ENCODE data around the gene PBRM1.
"Not testable (repeated sequence)": the region's sequence is repeated elsewhere in the genome, so short reads cannot be mapped to it uniquely, and the experiment has no call there.

The PBRM1 gene

GRCh38 chr3:52527039-52527731 is 158.5 kb downstream of the PBRM1 start:
- peaks cover 76% of the 10 kb centered on the region for H3K36me3 ChIP-seq
- no peak for TF ChIP-seq CTCF (IDR thresholded peaks at IDR 0.05; ENCODE audit: low read depth, low read length)
- H3K4me3 ChIP-seq (ENCODE audit: low read depth, low read length), result no peak overlapping the region
- H3K27ac ChIP-seq, result no peak overlapping the region
- H3K27me3 ChIP-seq (ENCODE audit: insufficient read depth, low read depth, severe bottlenecking), result no peaks in the 10 kb centered on the region
- DNase-seq, result no peak
- H3K9me3 ChIP-seq (ENCODE audit: severe bottlenecking), result no peaks in the 10 kb centered on the region

- H3K36me3 ChIP-seq, result peaks cover 71% of the 10 kb centered on the region
- not testable (repeated sequence) for H3K9me3 ChIP-seq (ENCODE audit: severe bottlenecking); DNase-seq; H3K27ac ChIP-seq; H3K4me3 ChIP-seq (ENCODE audit: low read depth, low read length); H3K27me3 ChIP-seq (ENCODE audit: insufficient read depth, low read depth, severe bottlenecking)
Observed at GRCh38 chr3:52526671-52527038, 159.1 kb downstream of the PBRM1 start.

GRCh38 chr3:52525680-52526561 is 159.8 kb downstream of the PBRM1 start:
- no peak for TF ChIP-seq CTCF (IDR thresholded peaks at IDR 0.05; ENCODE audit: low read depth, low read length)
- Histone ChIP-seq H3K27me3 (ENCODE audit: insufficient read depth, low read depth, severe bottlenecking) (no peaks in the 10 kb centered on the region), H3K4me3 (ENCODE audit: low read depth, low read length) (no peak overlapping the region), H3K27ac (no peak overlapping the region), H3K36me3 (peaks cover 68% of the 10 kb centered on the region), H3K9me3 (ENCODE audit: severe bottlenecking) (no peaks in the 10 kb centered on the region)
- peak; percentile 73 for DNase-seq

DNA sequence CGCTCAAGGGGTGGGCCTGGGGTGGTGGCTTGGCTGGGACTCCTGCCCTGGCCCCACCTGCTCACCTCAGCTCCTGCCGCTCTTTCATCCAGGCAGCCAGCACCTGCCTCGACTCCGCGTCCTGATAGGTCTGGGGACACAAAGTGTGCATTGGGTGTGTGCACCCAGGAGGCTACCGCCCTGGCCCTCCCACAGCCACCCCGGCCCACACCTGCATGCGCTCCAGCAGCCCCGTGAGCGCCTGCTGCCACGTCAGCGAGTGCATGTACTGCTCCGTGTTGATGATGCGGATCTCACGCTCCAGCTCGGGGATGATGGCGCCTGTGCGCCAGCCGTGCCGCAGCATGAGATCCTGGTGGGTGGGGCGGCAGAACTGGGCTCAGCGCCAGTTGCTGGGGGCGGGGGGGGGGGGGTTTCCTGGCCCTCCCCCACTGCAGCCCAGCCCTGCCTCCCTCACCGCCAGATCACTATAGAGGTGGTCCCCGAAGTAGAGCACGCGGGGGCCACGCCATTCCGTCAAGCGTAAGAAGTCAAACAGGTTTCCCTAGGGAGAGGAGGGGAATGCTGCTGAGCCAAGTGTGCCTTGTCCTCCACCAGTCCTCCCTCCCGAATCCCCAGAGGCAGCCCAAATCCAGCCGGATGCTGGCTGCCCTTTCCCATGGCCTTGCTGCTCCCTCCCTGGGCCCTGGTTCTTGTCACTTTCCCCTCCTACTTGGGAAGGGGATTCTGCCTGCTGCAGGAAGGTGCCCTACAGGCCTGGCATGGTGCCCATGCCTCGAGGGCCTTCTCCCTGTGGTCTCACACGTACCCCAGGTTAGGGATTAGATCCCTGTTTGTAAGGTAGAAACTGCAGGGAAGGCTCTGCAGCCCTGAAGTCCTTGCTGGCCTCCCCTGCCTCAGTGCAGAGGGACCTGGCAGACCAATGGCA is 160.7 kb downstream of the PBRM1 start:
- no peak for DNase-seq
- Histone ChIP-seq H3K4me3 (ENCODE audit: low read depth, low read length) (no peak overlapping the region), H3K27me3 (ENCODE audit: insufficient read depth, low read depth, severe bottlenecking) (no peaks in the 10 kb centered on the region), H3K9me3 (ENCODE audit: severe bottlenecking) (no peaks in the 10 kb centered on the region), H3K36me3 (peaks cover 65% of the 10 kb centered on the region), H3K27ac (no peak overlapping the region)
- no peak for TF ChIP-seq CTCF (IDR thresholded peaks at IDR 0.05; ENCODE audit: low read depth, low read length)

DNA sequence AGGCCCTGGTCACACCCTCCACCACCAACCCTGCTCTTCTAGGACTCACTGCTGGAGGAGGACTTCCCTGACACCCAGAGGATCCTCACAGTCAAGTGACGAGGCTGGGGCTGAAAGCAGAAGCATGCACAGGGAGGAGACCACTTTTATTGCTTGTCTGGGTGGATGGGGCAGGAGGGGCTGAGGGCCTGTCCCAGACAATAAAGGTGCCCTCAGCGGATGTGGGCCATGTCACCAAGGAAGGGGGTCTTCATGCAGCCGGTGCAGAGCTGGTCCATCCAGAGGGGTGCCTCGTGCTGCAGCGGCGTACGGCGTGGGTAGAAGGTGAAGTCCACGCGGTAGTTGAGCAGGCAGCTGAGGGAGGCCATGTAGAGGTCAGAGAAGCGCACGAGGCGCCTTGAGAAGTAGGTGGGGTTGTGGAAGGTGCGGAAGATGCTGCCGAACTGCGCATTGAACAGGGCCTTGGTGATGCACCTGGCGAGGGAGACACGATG is 161.4 kb downstream of the PBRM1 start:
- Histone ChIP-seq H3K9me3 (ENCODE audit: severe bottlenecking) (no peaks in the 10 kb centered on the region), H3K36me3 (peaks cover 61% of the 10 kb centered on the region)
- no peak for DNase-seq

More for the DNA sequence above, 161.4 kb downstream of the PBRM1 start:
- H3K27ac ChIP-seq, result no peak overlapping the region
- TF ChIP-seq CTCF (IDR thresholded peaks at IDR 0.05; ENCODE audit: low read depth, low read length), result no peak
- no peak overlapping the region for H3K4me3 ChIP-seq (ENCODE audit: low read depth, low read length)
- H3K27me3 ChIP-seq (ENCODE audit: insufficient read depth, low read depth, severe bottlenecking), result no peaks in the 10 kb centered on the region
